T-cell (primary cell): Measurements from ENCODE around the gene IFITM5. TPM values are rescaled to one million over a fixed set of nuclear protein-coding genes. Genes with fewer than 3 reads are reported as not detected.
"Not testable (repeated sequence)": the region's sequence is repeated elsewhere in the genome, so short reads cannot be mapped to it uniquely, and the experiment has no call there.

Source experiments
- ATAC-seq, 4 experiments: fragments of 200-7000 bp in 3 of 4; fragments of 150-1000 bp in 1 of 4; cut with Tn5 transposase; replicated peaks in 1 of 4; 1 replicate in 3 of 4; 2 replicates in 1 of 4; pipeline ENCODE4 v1.10.0; 2021; ENCODE audit warnings: moderate library complexity in 3 of 4, mild to moderate bottlenecking in 2 of 4, moderate number of reproducible peaks in 1 of 4
- CTCF ChIA-PET, 2 donors: fragments of 300-600 bp; sonication (Branson Sonifier 250); formaldehyde crosslinking; loops; one replicate each; lab custom pipeline; 2022; ENCODE audit warnings: antibody characterized with exemption in 2 of 2; lab: Charles Lee
- POLR2A ChIA-PET, 2 donors: fragments of 300-600 bp; sonication (Branson Sonifier 250); formaldehyde crosslinking; loops; one replicate each; lab custom pipeline; 2022; ENCODE audit warnings: antibody characterized with exemption in 2 of 2; lab: Charles Lee
- DNase-seq, 35 experiments: peaks; one replicate each; pipeline versions ENCODE4 v3.0.0 to v3.0.0-alpha.2; 2013 to 2023
- H3K27ac ChIP-seq: one replicate; pipeline ENCODE4 v1.5.1; 2013; ENCODE audit warnings: low read length
- H3K27me3 ChIP-seq, 2 experiments: replicated peaks in 1 of 2; 1 replicate in 1 of 2; 2 replicates in 1 of 2; pipeline versions ENCODE4 v1.6.1 to v1.7.0; 2013; ENCODE audit warnings: low read length in 1 of 2, mixed read lengths in 1 of 2; ENCODE audit not compliant: control insufficient read depth in 2 of 2, insufficient read depth in 2 of 2; ENCODE audit errors: extremely low read depth in 1 of 2
- H3K36me3 ChIP-seq, 2 donors: 1 replicate in 1 of 2; 2 replicates in 1 of 2; pipeline versions ENCODE4 v1.6.1 to v1.7.0; 2013; ENCODE audit warnings: low read length in 1 of 2; ENCODE audit not compliant: control insufficient read depth in 2 of 2, insufficient read depth in 1 of 2; ENCODE audit errors: extremely low read depth in 1 of 2
- H3K4me1 ChIP-seq, 2 experiments: 1 replicate in 1 of 2; 2 replicates in 1 of 2; pipeline versions ENCODE4 v1.6.1 to v1.7.0; 2013; ENCODE audit warnings: low read length in 2 of 2, mixed read lengths in 1 of 2; ENCODE audit not compliant: insufficient read depth in 2 of 2, control insufficient read depth in 1 of 2; ENCODE audit errors: extremely low read depth in 1 of 2
- H3K4me3 ChIP-seq, 2 donors: 1 replicate in 1 of 2; 2 replicates in 1 of 2; pipeline versions ENCODE4 v1.5.1 to v1.7.0; 2013; ENCODE audit warnings: mild to moderate bottlenecking in 2 of 2, low read length in 1 of 2, moderate library complexity in 1 of 2; ENCODE audit not compliant: control insufficient read depth in 1 of 2; ENCODE audit errors: extremely low read depth in 1 of 2
- H3K9me3 ChIP-seq: 2 replicates; pipeline ENCODE4 v1.7.0; 2013
- H3K27ac Mint-ChIP-seq, 2 donors: one replicate each; pipeline ENCODE4 v1.8.0; 2020 to 2021; ENCODE audit warnings: mild to moderate bottlenecking in 2 of 2, mixed read lengths in 2 of 2
- H3K27me3 Mint-ChIP-seq, 2 donors: one replicate each; pipeline ENCODE4 v1.8.0; 2021 to 2022; ENCODE audit warnings: mixed read lengths in 2 of 2
- H3K36me3 Mint-ChIP-seq: one replicate; pipeline ENCODE4 v1.8.0; 2021; ENCODE audit warnings: mixed read lengths
- H3K4me1 Mint-ChIP-seq, 3 donors: one replicate each; pipeline ENCODE4 v1.8.0; 2020 to 2022; ENCODE audit warnings: mixed read lengths in 3 of 3, mild to moderate bottlenecking in 1 of 3
- H3K4me3 Mint-ChIP-seq, 3 donors: one replicate each; pipeline ENCODE4 v1.8.0; 2020 to 2022; ENCODE audit warnings: mild to moderate bottlenecking in 3 of 3, mixed read lengths in 3 of 3, moderate library complexity in 3 of 3
- H3K9me3 Mint-ChIP-seq, 3 donors: one replicate each; pipeline ENCODE4 v1.8.0; 2020 to 2022; ENCODE audit warnings: mixed read lengths in 3 of 3
- WGBS: methylation state at CpG from one replicate; pipeline ENCODE4 v1.1.5; 2013; ENCODE audit warnings: missing lambda C conversion rate; ENCODE audit not compliant: insufficient coverage; 5-methylcytosine and 5-hydroxymethylcytosine counted together
- total RNA-seq, 35 experiments: library from RNA in 6 of 35; stranded (reverse) in 6 of 35; fragments of 120-200 nt in 1 of 35; gene quantifications; one replicate each; pipeline versions ENCODE4 v1.2.1 to v1.2.4 and lab custom pipeline; 2013 to 2026

Gene IFITM5
- total RNA-seq, 5 donors from 2014 or later (not counting 1 experiment from before 2014, with no cell fraction given) = not detected

DNA sequence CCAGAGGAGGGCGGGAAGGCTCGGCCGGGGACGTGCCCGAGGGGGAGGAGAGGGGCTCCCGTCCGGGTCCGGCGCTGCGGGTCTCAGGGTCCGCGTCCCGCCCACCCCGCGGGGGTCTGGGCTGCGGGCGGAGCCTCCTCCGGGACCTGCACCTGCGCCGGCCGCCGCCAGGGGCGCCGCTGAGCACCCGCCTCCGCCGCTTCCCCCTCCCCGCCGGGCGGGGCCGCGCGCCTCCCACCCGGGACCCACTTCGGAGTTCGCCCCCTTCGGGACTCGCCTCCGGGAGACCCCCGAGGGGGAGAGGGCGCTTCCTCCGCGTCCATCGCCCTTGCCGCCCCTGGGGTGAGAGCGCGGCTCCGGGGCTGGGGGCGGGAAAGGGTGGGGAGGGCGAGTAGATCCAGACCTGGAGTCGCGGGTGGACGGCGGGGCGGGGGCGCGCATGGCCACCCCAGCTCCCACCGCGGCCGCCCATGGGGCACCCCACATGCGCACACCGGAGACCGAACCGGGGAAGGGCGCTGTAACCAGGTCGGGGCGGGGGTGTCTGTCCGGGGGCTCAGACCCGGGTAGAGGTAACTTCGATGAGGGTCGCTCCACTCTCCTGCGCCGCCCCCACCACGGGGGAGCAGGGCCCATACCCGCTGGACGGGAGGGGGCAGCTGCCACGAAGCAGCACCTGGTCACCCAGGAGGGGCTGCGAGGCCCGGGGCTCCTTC lies 19.2 kb upstream of the IFITM5 start:
- not testable (repeated sequence) for H3K27me3 Mint-ChIP-seq, DNase-seq, H3K9me3 Mint-ChIP-seq, H3K27me3 ChIP-seq, H3K9me3 ChIP-seq, H3K27ac Mint-ChIP-seq
- peaks cover 15% of the 10 kb centered on the region for H3K36me3 Mint-ChIP-seq
- H3K36me3 ChIP-seq = peaks cover 0 to 15% of the 10 kb centered on the region in 2 donors
- ChIA-PET POLR2A (interaction anchor here in 1 of 2 donors (0.6 to 1.0 kb wide), 2 partner anchors 11 to 218 kb away, joined by 3 read pairs; no protein-coding TSS in a partner anchor), CTCF (interaction anchor here in 1 of 2 donors (1.3 kb wide), 1 partner anchor 68 kb away, joined by 6 read pairs; no protein-coding TSS in a partner anchor)
- H3K4me3 ChIP-seq = peak overlapping the region in 1 of 2 donors; percentile 48
- peaks cover 27 to 43% (median 41%) of the 10 kb centered on the region in 3 donors for H3K4me1 Mint-ChIP-seq
- peak overlapping the region; percentile 38 for H3K27ac ChIP-seq
- H3K4me3 Mint-ChIP-seq = peak overlapping the region in 2 of 3 donors; percentile 68 to 87
- WGBS = no CpG with 5 or more reads among the region's 79 CpGs
- peak; percentile 28 to 58 (median 44) for ATAC-seq
- H3K4me1 ChIP-seq = peaks cover 7 to 52% of the 10 kb centered on the region in 2 experiments

- H3K36me3 Mint-ChIP-seq = peaks cover 15% of the 10 kb centered on the region
- Histone ChIP-seq H3K4me3 (peak overlapping the region; percentile 87 to 99), H3K4me1 (peaks cover 6 to 56% of the 10 kb centered on the region in 2 experiments), H3K27ac (peak overlapping the region; percentile 76), H3K36me3 (peaks cover 0 to 15% of the 10 kb centered on the region in 2 donors)
- peak overlapping the region; percentile 95 to 98 for H3K27ac Mint-ChIP-seq
- POLR2A ChIA-PET = interaction anchor here (0.6 to 1.4 kb wide), 5 partner anchors 11 to 219 kb away, joined by 3 to 6 read pairs (median 3); no protein-coding TSS in a partner anchor
- not testable (repeated sequence) for H3K27me3 ChIP-seq, H3K9me3 Mint-ChIP-seq, H3K27me3 Mint-ChIP-seq, H3K9me3 ChIP-seq, ATAC-seq
- CTCF ChIA-PET = interaction anchor here (0.6 to 1.7 kb wide), 11 partner anchors 9 to 67 kb away, joined by 3 to 11 read pairs (median 5); partner anchors contain the start of gene IFITM2 (in 1 of the 2)
- DNase-seq = peak in 1 of 35 experiments; percentile 23
- peaks cover 34 to 46% (median 44%) of the 10 kb centered on the region in 3 donors for H3K4me1 Mint-ChIP-seq
- H3K4me3 Mint-ChIP-seq = peak overlapping the region; percentile 83 to 94 (median 91)
- WGBS = 80% methylated on average over 2 of the region's 30 CpGs
These were observed 18.5 kb upstream of the IFITM5 start for GRCh38 chr11:317668-318404.

DNA sequence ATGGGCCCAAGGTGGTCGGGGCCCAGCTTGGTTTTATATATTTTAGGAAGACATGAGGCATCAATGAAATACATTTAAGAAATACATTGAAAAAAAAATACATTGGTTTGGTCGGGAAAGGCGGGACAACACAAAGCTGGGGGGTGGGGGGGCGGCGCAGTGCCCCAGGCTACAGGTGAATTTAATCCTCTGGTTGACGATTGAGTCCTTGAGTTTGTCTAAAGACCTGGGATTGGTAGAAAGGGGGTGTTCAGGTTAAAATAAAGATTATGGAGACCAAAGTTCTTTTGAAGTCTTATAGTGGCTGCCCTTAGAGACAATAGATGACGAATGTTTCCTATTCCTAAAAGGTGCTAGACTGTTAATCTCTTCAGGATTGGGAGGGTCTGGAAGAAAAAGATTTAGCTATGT lies 17.6 kb upstream of the IFITM5 start:
- ATAC-seq = no peak
- peaks cover 0 to 5% of the 10 kb centered on the region in 2 experiments for H3K27me3 ChIP-seq
- no peaks in the 10 kb centered on the region for H3K9me3 ChIP-seq
- peak overlapping the region; percentile 76 for H3K27ac ChIP-seq
- ChIA-PET POLR2A (interaction anchor here (0.6 to 1.4 kb wide), 4 partner anchors 37 to 108 kb away, joined by 3 to 6 read pairs (median 4); no protein-coding TSS in a partner anchor), CTCF (interaction anchor here (0.6 to 1.7 kb wide), 9 partner anchors 9 to 66 kb away, joined by 3 to 11 read pairs (median 5); partner anchors contain the start of gene IFITM2 (in 1 of the 2))
- Mint-ChIP-seq H3K4me1 (peaks cover 41 to 56% (median 50%) of the 10 kb centered on the region in 3 donors), H3K27me3 (no peaks in the 10 kb centered on the region), H3K9me3 (no peaks in the 10 kb centered on the region), H3K36me3 (peaks cover 15% of the 10 kb centered on the region), H3K4me3 (peak overlapping the region; percentile 83 to 94 (median 91)), H3K27ac (peak overlapping the region; percentile 95 to 98)
- peaks cover 8 to 60% of the 10 kb centered on the region in 2 experiments for H3K4me1 ChIP-seq
- H3K36me3 ChIP-seq = peaks cover 0 to 15% of the 10 kb centered on the region in 2 donors
- peak overlapping the region; percentile 87 to 99 for H3K4me3 ChIP-seq
- 31% methylated on average over 4 of the region's 7 CpGs for WGBS
- DNase-seq = peak in 2 of 35 experiments; percentile 24 to 64

GRCh38 chr11:316031-316701 lies 16.8 kb upstream of the IFITM5 start:
- Mint-ChIP-seq H3K27ac (peak overlapping the region; percentile 95 to 98), H3K27me3 (no peaks in the 10 kb centered on the region), H3K4me1 (peaks cover 43 to 58% (median 53%) of the 10 kb centered on the region in 3 donors), H3K4me3 (peak overlapping the region; percentile 83 to 94 (median 91)), H3K9me3 (no peaks in the 10 kb centered on the region), H3K36me3 (peaks cover 15% of the 10 kb centered on the region)
- WGBS = 4% methylated on average over 55 of the region's 64 CpGs
- Histone ChIP-seq H3K27ac (peak overlapping the region; percentile 76), H3K4me3 (peak overlapping the region; percentile 87 to 99), H3K36me3 (peaks cover 0 to 15% of the 10 kb centered on the region in 2 donors), H3K9me3 (no peaks in the 10 kb centered on the region), H3K4me1 (peaks cover 8 to 64% of the 10 kb centered on the region in 2 experiments), H3K27me3 (peaks cover 0 to 5% of the 10 kb centered on the region in 2 experiments)
- DNase-seq (peak in 4 of 35 experiments; percentile 29 to 56 (median 43)), ATAC-seq (no peak)
- ChIA-PET CTCF (interaction anchor here in 1 of 2 donors (0.6 to 1.7 kb wide), 3 partner anchors 33 to 65 kb away, joined by 5 to 11 read pairs (median 6); no protein-coding TSS in a partner anchor), POLR2A (interaction anchor here (0.6 to 1.4 kb wide), 3 partner anchors 39 to 107 kb away, joined by 3 to 6 read pairs (median 3); no protein-coding TSS in a partner anchor)

DNA sequence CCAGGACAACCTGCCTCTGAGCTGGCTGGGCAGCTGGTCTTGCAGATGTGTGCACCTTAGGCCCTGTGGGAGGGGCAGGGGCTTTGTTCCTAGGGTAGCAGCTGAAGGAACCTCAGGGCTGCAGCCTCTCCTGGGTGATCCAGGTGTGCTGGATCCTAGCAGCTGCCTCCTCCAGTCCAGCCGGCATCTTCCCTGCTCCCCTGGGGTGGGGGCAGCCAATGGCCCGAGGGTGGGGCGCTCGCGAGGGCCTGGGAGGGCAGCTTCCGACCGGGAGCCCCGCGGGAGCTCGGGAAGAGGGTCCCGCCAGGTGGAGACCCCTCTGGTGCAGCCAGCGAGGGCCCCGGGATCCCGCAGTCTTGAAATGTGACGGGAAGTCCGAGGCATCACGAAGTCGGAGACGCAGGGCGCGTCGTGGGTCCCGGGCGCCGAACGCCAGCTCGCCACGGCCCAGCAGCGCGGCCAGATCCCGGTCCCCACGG lies 16.2 kb upstream of the IFITM5 start:
- ChIA-PET CTCF (interaction anchor here in 1 of 2 donors (1.7 kb wide), 1 partner anchor 65 kb away, joined by 5 read pairs; no protein-coding TSS in a partner anchor), POLR2A (no interaction called here)
- Histone ChIP-seq H3K27me3 (peaks cover 0 to 5% of the 10 kb centered on the region in 2 experiments), H3K4me3 (peak overlapping the region; percentile 87 to 99), H3K4me1 (peaks cover 5 to 58% of the 10 kb centered on the region in 2 experiments), H3K27ac (peak overlapping the region; percentile 86), H3K9me3 (no peaks in the 10 kb centered on the region), H3K36me3 (peaks cover 0 to 15% of the 10 kb centered on the region in 2 donors)
- Mint-ChIP-seq H3K4me1 (peaks cover 37 to 55% (median 50%) of the 10 kb centered on the region in 3 donors), H3K4me3 (peak overlapping the region; percentile 90 to 94 (median 91)), H3K27me3 (no peaks in the 10 kb centered on the region), H3K27ac (peak overlapping the region; percentile 97 to 99), H3K9me3 (no peaks in the 10 kb centered on the region), H3K36me3 (peaks cover 15% of the 10 kb centered on the region)
- WGBS = 7% methylated on average over 24 of the region's 32 CpGs
- ATAC-seq (no peak), DNase-seq (no peak)
